ENCODE data around the gene ZBTB48.

Gene ZBTB48

GRCh38 chr1:6591644-6592043, 11.8 kb downstream of the ZBTB48 start:
- H3K36me3 ChIP-seq (replicated peaks; ENCODE audit: insufficient read depth, low read length), result peaks cover 3% of the 10 kb centered on the region; the same call in 1 of the 2 replicates
- H3K79me2 ChIP-seq (ENCODE audit: low read length), result peaks cover 31% of the 10 kb centered on the region
- H4K20me1 ChIP-seq (ENCODE audit: insufficient read depth, low read length), result 0 out of 2 replicates have a peak, but pooled peaks cover 2% of the 10 kb centered on the region
- H3K4me3 ChIP-seq (ENCODE audit: low read length), result no peak overlapping the region
- H3K27ac ChIP-seq (ENCODE audit: low read length), result no peak overlapping the region
- no peaks in the 10 kb centered on the region for H3K4me1 ChIP-seq (ENCODE audit: low read length)
- no peak for DNase-seq
- no peaks in the 10 kb centered on the region for H3K9me3 ChIP-seq (replicated peaks; ENCODE audit: insufficient read depth, low read length)
- no peak overlapping the region for H3K9ac ChIP-seq (ENCODE audit: low read length)
- H3K9me2 ChIP-seq (replicated peaks; ENCODE audit: insufficient read depth, low read length), result no peaks in the 10 kb centered on the region
- H2AFZ ChIP-seq (ENCODE audit: low read length), result no peak overlapping the region
- no peaks in the 10 kb centered on the region; the same call in 1 of the 2 replicates for H3F3A ChIP-seq (ENCODE audit: insufficient read depth, low read length)
- H3K27me3 ChIP-seq (replicated peaks; ENCODE audit: insufficient read depth, low read length), result no peaks in the 10 kb centered on the region
- TF ChIP-seq EZH2phosphoT487 (IDR thresholded peaks at IDR 0.05; ENCODE audit: low read length), result no peak
- no peak for TF ChIP-seq EZH2 (optimal IDR thresholded peaks at IDR 0.05; ENCODE audit: low read depth, low read length)
- no peak for TF ChIP-seq CTCF (IDR thresholded peaks at IDR 0.05; ENCODE audit: low read length)
- H3K4me2 ChIP-seq (ENCODE audit: low read depth, low read length), result no peak overlapping the region

GRCh38 chr1:6592441-6592840, 12.6 kb downstream of the ZBTB48 start:
- Histone ChIP-seq H3K27me3 (replicated peaks; ENCODE audit: insufficient read depth, low read length) (no peaks in the 10 kb centered on the region), H3K36me3 (replicated peaks; ENCODE audit: insufficient read depth, low read length) (peaks cover 3% of the 10 kb centered on the region; the same call in 1 of the 2 replicates), H3K79me2 (ENCODE audit: low read length) (peaks cover 39% of the 10 kb centered on the region), H4K20me1 (ENCODE audit: insufficient read depth, low read length) (0 out of 2 replicates have a peak, but pooled peaks cover 6% of the 10 kb centered on the region), H3K4me3 (ENCODE audit: low read length) (no peak overlapping the region), H3K27ac (ENCODE audit: low read length) (no peak overlapping the region), H3K9ac (ENCODE audit: low read length) (no peak overlapping the region), H3F3A (ENCODE audit: insufficient read depth, low read length) (no peaks in the 10 kb centered on the region; the same call in 1 of the 2 replicates), H3K4me2 (ENCODE audit: low read depth, low read length) (no peak overlapping the region), H3K9me2 (replicated peaks; ENCODE audit: insufficient read depth, low read length) (no peaks in the 10 kb centered on the region), H2AFZ (ENCODE audit: low read length) (no peak overlapping the region), H3K4me1 (ENCODE audit: low read length) (no peaks in the 10 kb centered on the region), H3K9me3 (replicated peaks; ENCODE audit: insufficient read depth, low read length) (no peaks in the 10 kb centered on the region)
- no peak for TF ChIP-seq CTCF (IDR thresholded peaks at IDR 0.05; ENCODE audit: low read length)
- no peak for TF ChIP-seq EZH2 (optimal IDR thresholded peaks at IDR 0.05; ENCODE audit: low read depth, low read length)
- no peak for TF ChIP-seq EZH2phosphoT487 (IDR thresholded peaks at IDR 0.05; ENCODE audit: low read length)
- DNase-seq, result no peak

GRCh38 chr1:6592865-6593593, 13.2 kb downstream of the ZBTB48 start:
- TF ChIP-seq EZH2 (optimal IDR thresholded peaks at IDR 0.05; ENCODE audit: low read depth, low read length), result no peak
- no peak for TF ChIP-seq CTCF (IDR thresholded peaks at IDR 0.05; ENCODE audit: low read length)
- 0 out of 2 replicates have a peak, but pooled peaks cover 6% of the 10 kb centered on the region for H4K20me1 ChIP-seq (ENCODE audit: insufficient read depth, low read length)
- no peaks in the 10 kb centered on the region for H3K9me2 ChIP-seq (replicated peaks; ENCODE audit: insufficient read depth, low read length)
- no peaks in the 10 kb centered on the region; the same call in 1 of the 2 replicates for H3F3A ChIP-seq (ENCODE audit: insufficient read depth, low read length)
- H3K9me3 ChIP-seq (replicated peaks; ENCODE audit: insufficient read depth, low read length), result no peaks in the 10 kb centered on the region
- H3K36me3 ChIP-seq (replicated peaks; ENCODE audit: insufficient read depth, low read length), result peaks cover 8% of the 10 kb centered on the region; the same call in 1 of the 2 replicates
- no peaks in the 10 kb centered on the region for H3K4me1 ChIP-seq (ENCODE audit: low read length)
- no peak overlapping the region for H3K4me2 ChIP-seq (ENCODE audit: low read depth, low read length)
- H3K4me3 ChIP-seq (ENCODE audit: low read length), result no peak overlapping the region
- peaks cover 45% of the 10 kb centered on the region for H3K79me2 ChIP-seq (ENCODE audit: low read length)
- H2AFZ ChIP-seq (ENCODE audit: low read length), result no peak overlapping the region
- no peak overlapping the region for H3K9ac ChIP-seq (ENCODE audit: low read length)
- DNase-seq, result no peak
- H3K27me3 ChIP-seq (replicated peaks; ENCODE audit: insufficient read depth, low read length), result no peaks in the 10 kb centered on the region
- no peak overlapping the region for H3K27ac ChIP-seq (ENCODE audit: low read length)

All from MM.1S (cell line).